HepG2 (cell line): Measurements from ENCODE around the gene TBCCD1. TPM values are rescaled to one million over a fixed set of nuclear protein-coding genes. Genes with fewer than 3 reads are reported as not detected.
A peak's percentile ranks its signal among the peaks of the same experiment; 100 is the strongest.

Experiments
- ATAC-seq: fragments of 200-7000 bp; cut with Tn5 transposase; 3 replicates; pipeline ENCODE4 v1.9.1; 2020; ENCODE audit warnings: mild to moderate bottlenecking, moderate library complexity
- BruUV-seq: library from RNA; stranded (reverse); fragments of 400-500 nt; replicated peaks from 2 replicates; lab custom pipeline; 2021; lab: Mats Ljungman, UMichigan
- CTCF ChIA-PET: fragments of 300-600 bp; formaldehyde crosslinking; extraction: SDS; loops from one replicate; lab custom pipeline; 2021; ENCODE audit warnings: low total read pairs, inconsistent platforms, low intra/inter-chr PET ratio; lab: Yijun Ruan, JAX
- POLR2A ChIA-PET: fragments of 350-600 bp; sonication (Branson Sonifier 250); formaldehyde crosslinking; loops from one replicate; lab custom pipeline; 2020; ENCODE audit warnings: antibody characterized with exemption, inconsistent platforms; lab: Yijun Ruan, JAX
- DNase-seq: peaks from one replicate; pipeline ENCODE4 v3.0.0-alpha.2; 2015; ENCODE audit warnings: low spot score
- FAIRE-seq: peaks from 3 replicates; lab custom pipeline; 2011; peaks lifted over from hg19 to GRCh38; lab: Jason Lieb, UNC
- H2AFZ ChIP-seq: one replicate; pipeline ENCODE4 v1.6.1; 2011; ENCODE audit warnings: low read length, inconsistent platforms
- H3K27ac ChIP-seq: fragments of 300-600 bp; 3 replicates; pipeline ENCODE4 v1.8.0; 2011; ENCODE audit warnings: mixed run types, mild to moderate bottlenecking, mixed read lengths, low read length, inconsistent platforms; ENCODE audit not compliant: insufficient read depth; ENCODE audit errors: extremely low read length
- H3K27me3 ChIP-seq, 2 experiments: fragments of 200-600 bp in 1 of 2; 2 replicates in 1 of 2; 3 replicates in 1 of 2; pipeline versions ENCODE4 v1.6.0 to v1.8.0; 2011; ENCODE audit warnings: low read length in 2 of 2, mild to moderate bottlenecking in 2 of 2, moderate library complexity in 2 of 2, inconsistent platforms in 1 of 2; ENCODE audit not compliant: insufficient read depth in 2 of 2, control insufficient read depth in 1 of 2
- H3K36me3 ChIP-seq, 2 experiments: fragments of 200-600 bp in 1 of 2; replicated peaks in 1 of 2; 2 replicates in 1 of 2; 3 replicates in 1 of 2; pipeline versions ENCODE4 v1.5.1 to v1.8.0; 2011; ENCODE audit warnings: low read length in 2 of 2, inconsistent platforms in 1 of 2; ENCODE audit not compliant: insufficient read depth in 2 of 2, control insufficient read depth in 1 of 2
- H3K4me1 ChIP-seq: 2 replicates; pipeline ENCODE4 v1.5.1; 2012; ENCODE audit warnings: low read length, inconsistent platforms; ENCODE audit not compliant: insufficient read depth
- H3K4me2 ChIP-seq: 2 replicates; pipeline ENCODE4 v1.6.0; 2011; ENCODE audit warnings: low read depth, low read length, inconsistent platforms
- H3K4me3 ChIP-seq, 3 experiments: fragments of 200-600 bp in 1 of 3; sonication (generic), shearing (Covaris generic) in 1 of 3; replicated peaks in 1 of 3; 2 replicates each; pipeline ENCODE4 v1.5.1; 2011 to 2016; ENCODE audit warnings: low read length in 3 of 3, inconsistent platforms in 2 of 3, low read depth in 2 of 3, mild to moderate bottlenecking in 2 of 3, control low read depth in 1 of 3, mixed read lengths in 1 of 3; ENCODE audit not compliant: insufficient read depth in 1 of 3
- H3K79me2 ChIP-seq: one replicate; pipeline ENCODE4 v1.6.1; 2011; ENCODE audit warnings: low read length, inconsistent platforms; ENCODE audit not compliant: insufficient read depth
- H3K9ac ChIP-seq: 2 replicates; pipeline ENCODE4 v1.6.0; 2011; ENCODE audit warnings: mild to moderate bottlenecking, low read depth, low read length, inconsistent platforms; ENCODE audit not compliant: insufficient read depth
- H3K9me3 ChIP-seq: 2 replicates; pipeline ENCODE4 v1.5.1; 2012; ENCODE audit warnings: mild to moderate bottlenecking, low read length
- H4K20me1 ChIP-seq: 2 replicates; pipeline ENCODE4 v1.6.0; 2011; ENCODE audit warnings: inconsistent platforms, mild to moderate bottlenecking, low read length, moderate library complexity; ENCODE audit not compliant: insufficient read depth
- ARNT2 ChIP-seq: sonication (generic); formaldehyde crosslinking; IDR thresholded peaks from 2 replicates; pipeline ENCODE4 v1.8.0; 2022; ENCODE audit warnings: mild to moderate bottlenecking, low read depth, missing genetic modification reagents, moderate library complexity
- GMEB1 ChIP-seq: sonication (generic); formaldehyde crosslinking; IDR thresholded peaks from 2 replicates; pipeline ENCODE4 v1.5.1; 2020; ENCODE audit warnings: missing genetic modification reagents, mild to moderate bottlenecking, borderline replicate concordance
- NRL ChIP-seq: sonication (generic); formaldehyde crosslinking; IDR thresholded peaks from 2 replicates; pipeline ENCODE4 v1.5.0; 2020; ENCODE audit warnings: missing genetic modification reagents, mild to moderate bottlenecking, moderate library complexity, borderline replicate concordance
- ZNF276 ChIP-seq: sonication (generic); formaldehyde crosslinking; IDR thresholded peaks from 2 replicates; pipeline ENCODE4 v1.4.0; 2020; ENCODE audit warnings: mild to moderate bottlenecking, low read depth, missing genetic modification reagents
- ZNF563 ChIP-seq: sonication (generic); formaldehyde crosslinking; IDR thresholded peaks from 2 replicates; pipeline ENCODE4 v1.8.0; 2022; ENCODE audit warnings: mild to moderate bottlenecking, moderate library complexity, missing genetic modification reagents
- WGBS: methylation state at CpG from one replicate; pipeline ENCODE4 v1.1.6; 2017; ENCODE audit warnings: low lambda C conversion rate; 5-methylcytosine and 5-hydroxymethylcytosine counted together
- in situ Hi-C: cut with HindIII; loops from 2 replicates; pipeline ENCODE4 v1.10.0; 2017; ENCODE audit warnings: low pct_unique_long_range_greater_than_20kb; ENCODE audit not compliant: extremely low pct_ligation_motif_present
- intact Hi-C: fragments of 100-400 bp; cut with micrococcal nuclease; formaldehyde crosslinking; loops from one replicate; pipeline ENCODE4 v1.10.0; 2022; ENCODE audit not compliant: unreplicated experiment
- polyA plus RNA-seq, 8 experiments: library from polyadenylated mRNA; depleted of rRNA in 3 of 8; stranded (reverse) in 7 of 8; unstranded in 1 of 8; fragments of >200 nt; fragmentation: Illumina TruSeq in 4 of 8; extraction: Trizol in 4 of 8; gene quantifications; 2 replicates each; pipeline versions ENCODE4 v1.2.1 to v1.2.3, GENCODE V29; 2011 to 2016; ENCODE audit warnings: low read depth in 4 of 8, missing spikeins in 1 of 8, mixed read lengths in 1 of 8; ENCODE audit not compliant: insufficient read depth in 1 of 8
- total RNA-seq, 5 experiments: library from RNA; depleted of rRNA; stranded (reverse); fragments of >200 nt; fragmentation: Illumina TruSeq; extraction: Trizol; gene quantifications; 2 replicates each; pipeline ENCODE4 v1.2.3, GENCODE V29; 2016; ENCODE audit warnings: low read depth in 1 of 5
- TF ChIP-seq, protein P1 (sequence below): sonication (generic); formaldehyde crosslinking; IDR thresholded peaks from 2 replicates; pipeline ENCODE4 v1.5.0; 2020; ENCODE audit warnings: mild to moderate bottlenecking, missing genetic modification reagents, moderate library complexity

The TBCCD1 gene
- total and polyA plus RNA-seq, 2 of the 13 experiments (the other 11 are each of a cell fraction or from before 2014, with no cell fraction given): 13.6 to 16.2 TPM

- Histone ChIP-seq H2AFZ (no peak overlapping the region), H3K4me2 (no peak overlapping the region), H3K4me1 (peaks cover 15% of the 10 kb centered on the region), H3K27me3 (peaks cover 1 to 3% of the 10 kb centered on the region in 2 experiments; a peak in 1 of 5 replicates), H3K27ac (no peak overlapping the region), H3K79me2 (no peaks in the 10 kb centered on the region), H3K36me3 (no peaks in the 10 kb centered on the region), H4K20me1 (no peaks in the 10 kb centered on the region), H3K9me3 (no peaks in the 10 kb centered on the region), H3K4me3 (no peak overlapping the region), H3K9ac (no peak overlapping the region)
- intact Hi-C loops (no loop called here), in situ Hi-C loops (no loop called here)
- FAIRE-seq (peak; percentile 73), ATAC-seq (peak; percentile 85), DNase-seq (no peak)
- TF ChIP-seq, protein P1, sequence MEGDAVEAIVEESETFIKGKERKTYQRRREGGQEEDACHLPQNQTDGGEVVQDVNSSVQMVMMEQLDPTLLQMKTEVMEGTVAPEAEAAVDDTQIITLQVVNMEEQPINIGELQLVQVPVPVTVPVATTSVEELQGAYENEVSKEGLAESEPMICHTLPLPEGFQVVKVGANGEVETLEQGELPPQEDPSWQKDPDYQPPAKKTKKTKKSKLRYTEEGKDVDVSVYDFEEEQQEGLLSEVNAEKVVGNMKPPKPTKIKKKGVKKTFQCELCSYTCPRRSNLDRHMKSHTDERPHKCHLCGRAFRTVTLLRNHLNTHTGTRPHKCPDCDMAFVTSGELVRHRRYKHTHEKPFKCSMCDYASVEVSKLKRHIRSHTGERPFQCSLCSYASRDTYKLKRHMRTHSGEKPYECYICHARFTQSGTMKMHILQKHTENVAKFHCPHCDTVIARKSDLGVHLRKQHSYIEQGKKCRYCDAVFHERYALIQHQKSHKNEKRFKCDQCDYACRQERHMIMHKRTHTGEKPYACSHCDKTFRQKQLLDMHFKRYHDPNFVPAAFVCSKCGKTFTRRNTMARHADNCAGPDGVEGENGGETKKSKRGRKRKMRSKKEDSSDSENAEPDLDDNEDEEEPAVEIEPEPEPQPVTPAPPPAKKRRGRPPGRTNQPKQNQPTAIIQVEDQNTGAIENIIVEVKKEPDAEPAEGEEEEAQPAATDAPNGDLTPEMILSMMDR (CRISPR knock-in tag): peak; percentile 32; the same call in 1 of the 2 replicates
- TF ChIP-seq ZNF563 (CRISPR knock-in tag) (no peak), NRL (CRISPR knock-in tag) (no peak), ZNF276 (no peak), GMEB1 (CRISPR knock-in tag) (no peak), ARNT2 (CRISPR knock-in tag) (no peak)
- ChIA-PET CTCF (interaction anchor here (1.1 kb wide), 1 partner anchor 26 kb away, joined by 4 read pairs; no protein-coding TSS in a partner anchor), POLR2A (no interaction called here)
- no TSS peak for BruUV-seq
- WGBS: 27% methylated on average over 3 of the region's 3 CpGs
These were observed 52.7 kb downstream of the TBCCD1 start for GRCh38 chr3:186514296-186515002.
